PC-3 (cell line): ENCODE results near the gene CCDC191.

Experiments
- EZH2 ChIP-seq: fragments of 300-600 bp; sonication (generic); IDR thresholded peaks from one replicate; pipeline ENCODE4 v1.6.1; 2017; ENCODE audit warnings: antibody characterized with exemption, mild to moderate bottlenecking, low read length; ENCODE audit not compliant: unreplicated experiment
- EZH2phosphoT487 ChIP-seq: fragments of 300-600 bp; sonication (generic); IDR thresholded peaks from 2 replicates; pipeline ENCODE4 v1.6.1; 2018; ENCODE audit warnings: mild to moderate bottlenecking, antibody characterized with exemption, low read length, borderline replicate concordance
- TF ChIP-seq, protein P1 (sequence below): fragments of 300-600 bp; sonication (generic); conservative IDR thresholded peaks from 2 replicates; pipeline ENCODE4 v1.5.1; 2017; ENCODE audit warnings: antibody characterized with exemption, low read depth, mild to moderate bottlenecking, low read length

DNA sequence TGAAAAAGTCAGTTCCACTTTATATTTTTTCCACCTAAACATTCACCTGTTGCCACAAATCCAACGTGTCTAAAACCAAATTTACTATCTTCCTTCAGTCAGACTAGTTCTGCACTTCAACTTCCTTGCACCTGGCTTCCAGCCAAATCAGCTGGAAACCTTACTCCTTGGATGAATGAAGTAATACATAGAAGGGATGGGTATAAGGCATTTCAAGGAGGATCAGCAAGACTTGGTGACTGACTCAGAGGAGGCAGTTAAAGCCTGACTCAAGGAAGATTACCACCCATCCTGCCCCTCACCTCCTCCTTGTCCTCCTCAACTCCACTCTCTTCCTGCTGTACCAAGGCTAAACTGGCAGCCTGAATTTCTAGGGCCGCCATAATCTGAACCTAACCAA lies 37.3 kb upstream of the CCDC191 start:
- TF ChIP-seq, protein P1, sequence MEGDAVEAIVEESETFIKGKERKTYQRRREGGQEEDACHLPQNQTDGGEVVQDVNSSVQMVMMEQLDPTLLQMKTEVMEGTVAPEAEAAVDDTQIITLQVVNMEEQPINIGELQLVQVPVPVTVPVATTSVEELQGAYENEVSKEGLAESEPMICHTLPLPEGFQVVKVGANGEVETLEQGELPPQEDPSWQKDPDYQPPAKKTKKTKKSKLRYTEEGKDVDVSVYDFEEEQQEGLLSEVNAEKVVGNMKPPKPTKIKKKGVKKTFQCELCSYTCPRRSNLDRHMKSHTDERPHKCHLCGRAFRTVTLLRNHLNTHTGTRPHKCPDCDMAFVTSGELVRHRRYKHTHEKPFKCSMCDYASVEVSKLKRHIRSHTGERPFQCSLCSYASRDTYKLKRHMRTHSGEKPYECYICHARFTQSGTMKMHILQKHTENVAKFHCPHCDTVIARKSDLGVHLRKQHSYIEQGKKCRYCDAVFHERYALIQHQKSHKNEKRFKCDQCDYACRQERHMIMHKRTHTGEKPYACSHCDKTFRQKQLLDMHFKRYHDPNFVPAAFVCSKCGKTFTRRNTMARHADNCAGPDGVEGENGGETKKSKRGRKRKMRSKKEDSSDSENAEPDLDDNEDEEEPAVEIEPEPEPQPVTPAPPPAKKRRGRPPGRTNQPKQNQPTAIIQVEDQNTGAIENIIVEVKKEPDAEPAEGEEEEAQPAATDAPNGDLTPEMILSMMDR, result no peak
- TF ChIP-seq EZH2phosphoT487, result no peak
- no peak for TF ChIP-seq EZH2
